ENCODE data around the gene ZNF407. TPM values are rescaled to one million over a fixed set of nuclear protein-coding genes. Genes with fewer than 3 reads are reported as not detected.
A peak's percentile ranks its signal among the peaks of the same experiment; 100 is the strongest.

ZNF407 gene
- total and polyA plus RNA-seq, 2 of the 13 experiments (the other 11 are each of a cell fraction or from before 2014, with no cell fraction given) = 2.3 to 8.7 TPM

- TF ChIP-seq, protein P1, sequence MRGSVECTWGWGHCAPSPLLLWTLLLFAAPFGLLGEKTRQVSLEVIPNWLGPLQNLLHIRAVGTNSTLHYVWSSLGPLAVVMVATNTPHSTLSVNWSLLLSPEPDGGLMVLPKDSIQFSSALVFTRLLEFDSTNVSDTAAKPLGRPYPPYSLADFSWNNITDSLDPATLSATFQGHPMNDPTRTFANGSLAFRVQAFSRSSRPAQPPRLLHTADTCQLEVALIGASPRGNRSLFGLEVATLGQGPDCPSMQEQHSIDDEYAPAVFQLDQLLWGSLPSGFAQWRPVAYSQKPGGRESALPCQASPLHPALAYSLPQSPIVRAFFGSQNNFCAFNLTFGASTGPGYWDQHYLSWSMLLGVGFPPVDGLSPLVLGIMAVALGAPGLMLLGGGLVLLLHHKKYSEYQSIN (CRISPR knock-in tag; IDR thresholded peaks at IDR 0.05; ENCODE audit: borderline replicate concordance) = no peak
- TF ChIP-seq POLR2G (IDR thresholded peaks at IDR 0.05; ENCODE audit: low read depth, low read length) (peak; percentile 85), MXD4 (CRISPR knock-in tag; IDR thresholded peaks at IDR 0.05) (no peak), CBX5 (CRISPR knock-in tag; IDR thresholded peaks at IDR 0.05; ENCODE audit: borderline replicate concordance) (no peak), ZNF660 (CRISPR knock-in tag; IDR thresholded peaks at IDR 0.05; ENCODE audit: borderline replicate concordance, low read depth) (no peak), ETV6 (CRISPR knock-in tag; conservative IDR thresholded peaks at IDR 0.05) (no peak), BRD4 (CRISPR knock-in tag; IDR thresholded peaks at IDR 0.05) (peak; percentile 92; the same call in 1 of the 2 replicates), YEATS2 (CRISPR knock-in tag; IDR thresholded peaks at IDR 0.05; ENCODE audit: borderline replicate concordance) (peak; percentile 83), ZNF484 (CRISPR knock-in tag; IDR thresholded peaks at IDR 0.05; ENCODE audit: borderline replicate concordance, low read depth) (no peak), ZNF839 (CRISPR knock-in tag; IDR thresholded peaks at IDR 0.05; ENCODE audit: borderline replicate concordance) (no peak), ZNF891 (CRISPR knock-in tag; IDR thresholded peaks at IDR 0.05) (0 out of 2 replicates have a peak, but pooled peaks have one; percentile 32), FOXK1 (CRISPR knock-in tag; IDR thresholded peaks at IDR 0.05; ENCODE audit: borderline replicate concordance, low read depth) (no peak), KDM3A (CRISPR knock-in tag; IDR thresholded peaks at IDR 0.05; ENCODE audit: low read depth) (no peak), PRPF4 (IDR thresholded peaks at IDR 0.05; ENCODE audit: low read depth, low read length, poor library complexity, severe bottlenecking) (no peak), HCFC1 (IDR thresholded peaks at IDR 0.05; ENCODE audit: low read depth, low read length) (no peak), MEIS1 (CRISPR knock-in tag; IDR thresholded peaks at IDR 0.05; ENCODE audit: borderline replicate concordance) (no peak)
- TF ChIP-seq, protein P2, sequence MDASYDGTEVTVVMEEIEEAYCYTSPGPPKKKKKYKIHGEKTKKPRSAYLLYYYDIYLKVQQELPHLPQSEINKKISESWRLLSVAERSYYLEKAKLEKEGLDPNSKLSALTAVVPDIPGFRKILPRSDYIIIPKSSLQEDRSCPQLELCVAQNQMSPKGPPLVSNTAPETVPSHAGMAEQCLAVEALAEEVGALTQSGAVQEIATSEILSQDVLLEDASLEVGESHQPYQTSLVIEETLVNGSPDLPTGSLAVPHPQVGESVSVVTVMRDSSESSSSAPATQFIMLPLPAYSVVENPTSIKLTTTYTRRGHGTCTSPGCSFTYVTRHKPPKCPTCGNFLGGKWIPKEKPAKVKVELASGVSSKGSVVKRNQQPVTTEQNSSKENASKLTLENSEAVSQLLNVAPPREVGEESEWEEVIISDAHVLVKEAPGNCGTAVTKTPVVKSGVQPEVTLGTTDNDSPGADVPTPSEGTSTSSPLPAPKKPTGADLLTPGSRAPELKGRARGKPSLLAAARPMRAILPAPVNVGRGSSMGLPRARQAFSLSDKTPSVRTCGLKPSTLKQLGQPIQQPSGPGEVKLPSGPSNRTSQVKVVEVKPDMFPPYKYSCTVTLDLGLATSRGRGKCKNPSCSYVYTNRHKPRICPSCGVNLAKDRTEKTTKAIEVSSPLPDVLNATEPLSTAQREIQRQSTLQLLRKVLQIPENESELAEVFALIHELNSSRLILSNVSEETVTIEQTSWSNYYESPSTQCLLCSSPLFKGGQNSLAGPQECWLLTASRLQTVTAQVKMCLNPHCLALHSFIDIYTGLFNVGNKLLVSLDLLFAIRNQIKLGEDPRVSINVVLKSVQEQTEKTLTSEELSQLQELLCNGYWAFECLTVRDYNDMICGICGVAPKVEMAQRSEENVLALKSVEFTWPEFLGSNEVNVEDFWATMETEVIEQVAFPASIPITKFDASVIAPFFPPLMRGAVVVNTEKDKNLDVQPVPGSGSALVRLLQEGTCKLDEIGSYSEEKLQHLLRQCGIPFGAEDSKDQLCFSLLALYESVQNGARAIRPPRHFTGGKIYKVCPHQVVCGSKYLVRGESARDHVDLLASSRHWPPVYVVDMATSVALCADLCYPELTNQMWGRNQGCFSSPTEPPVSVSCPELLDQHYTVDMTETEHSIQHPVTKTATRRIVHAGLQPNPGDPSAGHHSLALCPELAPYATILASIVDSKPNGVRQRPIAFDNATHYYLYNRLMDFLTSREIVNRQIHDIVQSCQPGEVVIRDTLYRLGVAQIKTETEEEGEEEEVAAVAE (CRISPR knock-in tag; IDR thresholded peaks at IDR 0.05; ENCODE audit: borderline replicate concordance) = no peak
- TF ChIP-seq, protein P3, sequence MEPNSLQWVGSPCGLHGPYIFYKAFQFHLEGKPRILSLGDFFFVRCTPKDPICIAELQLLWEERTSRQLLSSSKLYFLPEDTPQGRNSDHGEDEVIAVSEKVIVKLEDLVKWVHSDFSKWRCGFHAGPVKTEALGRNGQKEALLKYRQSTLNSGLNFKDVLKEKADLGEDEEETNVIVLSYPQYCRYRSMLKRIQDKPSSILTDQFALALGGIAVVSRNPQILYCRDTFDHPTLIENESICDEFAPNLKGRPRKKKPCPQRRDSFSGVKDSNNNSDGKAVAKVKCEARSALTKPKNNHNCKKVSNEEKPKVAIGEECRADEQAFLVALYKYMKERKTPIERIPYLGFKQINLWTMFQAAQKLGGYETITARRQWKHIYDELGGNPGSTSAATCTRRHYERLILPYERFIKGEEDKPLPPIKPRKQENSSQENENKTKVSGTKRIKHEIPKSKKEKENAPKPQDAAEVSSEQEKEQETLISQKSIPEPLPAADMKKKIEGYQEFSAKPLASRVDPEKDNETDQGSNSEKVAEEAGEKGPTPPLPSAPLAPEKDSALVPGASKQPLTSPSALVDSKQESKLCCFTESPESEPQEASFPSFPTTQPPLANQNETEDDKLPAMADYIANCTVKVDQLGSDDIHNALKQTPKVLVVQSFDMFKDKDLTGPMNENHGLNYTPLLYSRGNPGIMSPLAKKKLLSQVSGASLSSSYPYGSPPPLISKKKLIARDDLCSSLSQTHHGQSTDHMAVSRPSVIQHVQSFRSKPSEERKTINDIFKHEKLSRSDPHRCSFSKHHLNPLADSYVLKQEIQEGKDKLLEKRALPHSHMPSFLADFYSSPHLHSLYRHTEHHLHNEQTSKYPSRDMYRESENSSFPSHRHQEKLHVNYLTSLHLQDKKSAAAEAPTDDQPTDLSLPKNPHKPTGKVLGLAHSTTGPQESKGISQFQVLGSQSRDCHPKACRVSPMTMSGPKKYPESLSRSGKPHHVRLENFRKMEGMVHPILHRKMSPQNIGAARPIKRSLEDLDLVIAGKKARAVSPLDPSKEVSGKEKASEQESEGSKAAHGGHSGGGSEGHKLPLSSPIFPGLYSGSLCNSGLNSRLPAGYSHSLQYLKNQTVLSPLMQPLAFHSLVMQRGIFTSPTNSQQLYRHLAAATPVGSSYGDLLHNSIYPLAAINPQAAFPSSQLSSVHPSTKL (CRISPR knock-in tag; IDR thresholded peaks at IDR 0.05) = 0 out of 2 replicates have a peak, but pooled peaks have one; percentile 27
These were observed 522 bp upstream of the ZNF407 start (continued) for GRCh38 chr18:74597034-74597661.
